Left colon (tissue), 2 donors: ENCODE measurements around the gene HFM1. TPM values are rescaled to one million over a fixed set of nuclear protein-coding genes. Genes with fewer than 3 reads are reported as not detected.
"Not testable (repeated sequence)": the region's sequence is repeated elsewhere in the genome, so short reads cannot be mapped to it uniquely, and the experiment has no call there.

ENCODE experiments used
- ATAC-seq: fragments of 200-7000 bp; cut with Tn5 transposase; one replicate; pipeline ENCODE4 v1.9.1; 2020; ENCODE audit warnings: mild to moderate bottlenecking, moderate library complexity
- DNase-seq, 2 donors: peaks; one replicate each; pipeline ENCODE4 v3.0.0-alpha.2; 2020
- intact Hi-C, 2 donors: fragments of 100-400 bp; cut with DNase I in 1 of 2; cut with micrococcal nuclease in 1 of 2; formaldehyde crosslinking; loops; one replicate each; pipeline versions ENCODE4 v1.11.2 to v1.14.0; 2022; cut with DNase I, micrococcal nuclease
- long read RNA-seq: library from polyadenylated mRNA; unstranded; transcript quantifications from one replicate; pipeline ENCODE4 v2.0.0, GENCODE V29; 2021
- total RNA-seq, 2 donors: library from RNA; stranded (reverse); fragmentation: NEBNext Ultra II Directional; extraction: Animal tissue kit (Norgen Biotek cat#: 25700); gene quantifications; one replicate each; pipeline ENCODE4 v1.2.1, GENCODE V29; 2021
- donor health status: DM: no; HTN: no; CAD: no.
- donor health status: DM: yes; HTN: yes; CAD: no.

The HFM1 gene
- under 1 TPM; 0.09 to 0.47 TPM for total RNA-seq
- long read RNA-seq = 0 reads

- peak; percentile 82 for ATAC-seq
- intact Hi-C loops = loop anchor here in 1 of 2 donors (5.0 kb wide), 1 partner anchor 122 kb away; no protein-coding TSS in a partner anchor
- peak; percentile 49 to 56 for DNase-seq
Measured at GRCh38 chr1:91404151-91405012, at the start of gene HFM1. Gene HFM1, minus strand, starts transcription at chr1:91404837. Its CDS starts 3,755 bp downstream, at chr1:91401082.

GRCh38 chr1:91454136-91454535 lies 49.5 kb upstream of the HFM1 start:
- ATAC-seq (no peak), DNase-seq (no peak)
- intact Hi-C loops = no loop called here

DNA sequence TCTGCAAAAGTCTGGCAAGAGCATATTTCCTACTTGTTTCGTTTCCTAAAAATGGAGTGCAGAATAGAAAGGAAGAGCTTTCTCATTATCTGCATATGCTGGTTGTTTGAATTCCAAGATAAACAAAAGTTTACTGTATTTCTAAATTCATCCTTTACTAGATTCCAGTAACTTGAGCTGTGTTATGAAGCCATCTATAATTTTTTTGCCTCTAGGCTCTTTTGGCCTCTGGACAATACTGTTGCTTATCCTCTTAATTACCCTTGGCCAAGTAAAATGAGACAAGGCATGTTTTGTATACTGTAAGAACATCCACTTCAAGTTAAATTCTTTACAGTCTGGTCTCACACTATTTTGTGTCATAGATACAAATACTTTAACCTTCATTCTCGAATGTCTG lies 45.6 kb upstream of the HFM1 start:
- intact Hi-C loops = no loop called here
- DNase-seq (no peak), ATAC-seq (no peak)

DNA sequence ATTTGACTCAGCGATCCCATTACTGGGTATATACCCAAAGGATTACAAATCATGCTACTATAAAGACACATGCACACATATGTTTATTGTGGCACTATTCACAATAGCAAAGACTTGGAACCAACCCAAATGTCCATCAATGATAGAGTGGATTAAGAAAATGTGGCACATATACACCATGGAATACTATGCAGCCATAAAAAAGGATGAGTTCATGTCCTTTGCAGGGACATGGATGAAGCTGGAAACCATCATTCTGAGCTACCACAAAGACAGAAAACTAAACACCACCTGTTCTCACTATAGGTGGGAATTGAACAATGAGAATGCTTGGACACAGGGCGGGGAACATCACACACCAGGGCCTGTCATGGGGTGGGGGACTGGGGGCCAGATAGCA lies 43.1 kb upstream of the HFM1 start:
- intact Hi-C loops, ATAC-seq, DNase-seq: not testable (repeated sequence)

- intact Hi-C loops, DNase-seq, ATAC-seq: not testable (repeated sequence)
Measured at GRCh38 chr1:91441980-91442379, 37.3 kb upstream of the HFM1 start.

GRCh38 chr1:91440847-91441246 lies 36.2 kb upstream of the HFM1 start:
- ATAC-seq (no peak), DNase-seq (no peak)
- intact Hi-C loops = no loop called here

GRCh38 chr1:91439016-91439415 lies 34.4 kb upstream of the HFM1 start:
- intact Hi-C loops = no loop called here
- DNase-seq (no peak), ATAC-seq (no peak)

GRCh38 chr1:91428182-91428798 lies 23.7 kb upstream of the HFM1 start:
- no peak for DNase-seq
- ATAC-seq = no peak
- intact Hi-C loops = no loop called here

DNA sequence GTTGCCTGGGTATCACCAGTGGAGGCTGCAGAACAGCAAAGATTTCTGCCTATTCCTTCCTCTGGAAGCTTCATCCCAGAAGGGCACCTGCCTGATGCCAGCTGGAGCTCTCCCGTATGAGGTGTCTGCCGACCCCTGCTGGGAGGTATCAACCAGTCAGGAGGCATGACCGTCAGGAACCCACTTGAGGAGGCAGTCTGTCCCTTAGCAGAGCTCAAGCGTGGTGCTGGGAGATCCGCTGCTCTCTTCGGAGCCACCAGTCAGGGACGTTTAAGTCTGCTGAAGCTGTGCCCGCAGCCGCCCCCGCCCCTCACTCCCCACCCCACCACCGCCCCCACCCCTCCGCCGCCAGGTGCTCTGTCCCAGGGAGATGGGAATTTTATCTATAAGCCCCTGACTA lies 23.1 kb upstream of the HFM1 start:
- intact Hi-C loops = no loop called here
- ATAC-seq = no peak
- no peak for DNase-seq

DNA sequence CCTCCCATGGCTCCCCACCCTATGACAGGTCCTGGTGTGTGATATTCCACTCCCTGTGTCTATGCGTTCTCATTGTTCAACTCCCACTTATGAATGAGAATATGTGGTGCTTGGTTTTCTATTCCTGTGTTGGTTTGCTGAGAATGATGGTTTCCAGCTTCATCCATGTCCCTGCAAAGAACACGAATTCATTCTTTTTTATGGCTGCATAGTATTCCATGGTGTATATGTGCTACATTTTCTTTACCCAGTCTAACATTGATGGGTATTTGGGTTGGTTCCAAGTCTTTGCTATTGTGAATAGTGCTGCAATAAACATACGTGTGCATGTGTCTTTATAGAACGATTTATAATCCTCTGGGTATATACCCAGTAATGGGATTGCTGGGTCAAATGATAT lies 17.9 kb upstream of the HFM1 start:
- intact Hi-C loops, ATAC-seq, DNase-seq: not testable (repeated sequence)

DNA sequence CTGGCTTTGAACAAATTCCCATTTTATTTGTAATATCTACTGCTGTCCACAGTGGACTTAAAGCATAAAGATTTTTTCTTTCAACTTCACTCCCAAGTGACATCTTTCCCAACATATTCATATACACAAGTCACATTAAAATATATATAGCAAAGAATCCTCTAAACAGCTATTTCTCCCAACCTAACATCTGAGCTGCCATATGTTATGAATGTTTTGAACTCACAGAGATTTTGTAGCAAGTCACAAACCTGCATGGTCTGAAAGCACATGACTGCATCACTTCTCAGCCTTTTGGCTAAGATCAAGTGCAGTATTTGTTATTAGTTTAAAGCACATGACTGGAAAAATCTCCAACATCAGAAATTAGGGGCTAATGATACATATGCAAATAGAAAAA lies 7.7 kb upstream of the HFM1 start:
- no peak for ATAC-seq
- DNase-seq = no peak
- intact Hi-C loops = no loop called here

DNA sequence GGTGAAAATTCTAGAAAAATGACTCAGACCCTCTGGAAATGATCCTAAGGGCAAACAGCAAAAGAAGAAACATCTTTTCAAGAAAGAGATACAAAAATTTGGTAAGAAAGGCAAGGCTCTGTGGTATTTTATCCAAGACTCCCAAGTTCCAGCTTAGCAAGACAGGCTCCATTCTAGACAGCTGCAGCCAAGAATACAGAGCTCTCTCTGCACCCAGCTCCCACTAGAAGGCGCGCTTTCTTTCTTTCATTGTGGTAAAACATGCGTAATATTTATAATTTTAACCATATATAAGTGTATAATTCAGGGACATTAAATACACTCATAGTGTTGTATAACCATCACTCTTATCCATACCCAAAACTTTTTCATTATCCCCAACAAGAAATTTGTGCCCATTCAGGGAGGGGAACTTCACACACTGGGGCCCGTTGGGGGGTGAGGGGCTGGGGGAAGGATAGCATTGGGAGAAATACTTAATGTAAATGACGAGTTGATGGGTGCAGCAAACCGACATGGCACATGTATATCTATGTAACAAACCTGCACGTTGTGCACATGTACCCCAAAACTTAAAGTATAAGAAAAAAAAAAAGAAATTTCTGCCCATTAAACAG lies 2.2 kb upstream of the HFM1 start:
- ATAC-seq = no peak
- intact Hi-C loops = no loop called here
- DNase-seq = no peak

- intact Hi-C loops = loop anchor here in 1 of 2 donors (5.0 kb wide), 1 partner anchor 120 kb away; no protein-coding TSS in a partner anchor
- ATAC-seq = no peak
- no peak for DNase-seq
Measured at GRCh38 chr1:91402023-91402422, 2.6 kb downstream of the HFM1 start.

GRCh38 chr1:91400133-91400725 lies 4.4 kb downstream of the HFM1 start:
- intact Hi-C loops = loop anchor here in 1 of 2 donors (5.0 kb wide), 1 partner anchor 118 kb away; no protein-coding TSS in a partner anchor
- DNase-seq = no peak
- no peak for ATAC-seq

DNA sequence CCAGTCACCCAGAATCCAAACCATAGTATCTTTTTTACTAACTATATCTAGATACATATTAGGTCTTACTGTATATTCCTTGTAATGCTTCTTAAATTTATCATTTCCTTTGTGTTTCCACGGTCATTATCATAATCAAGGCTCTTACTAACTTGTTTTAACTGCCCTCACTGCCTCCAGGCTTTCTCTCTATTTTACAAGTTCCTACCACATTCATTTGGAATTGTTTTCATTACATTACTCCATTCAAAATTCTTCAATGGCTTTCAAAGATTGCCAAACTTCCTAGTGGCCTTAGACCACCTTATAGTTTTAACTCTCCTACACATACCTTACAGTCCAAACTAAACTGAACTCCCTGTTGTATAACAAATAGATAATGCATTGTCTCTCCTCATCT lies 6.3 kb downstream of the HFM1 start:
- DNase-seq (no peak), ATAC-seq (no peak)
- intact Hi-C loops = no loop called here

DNA sequence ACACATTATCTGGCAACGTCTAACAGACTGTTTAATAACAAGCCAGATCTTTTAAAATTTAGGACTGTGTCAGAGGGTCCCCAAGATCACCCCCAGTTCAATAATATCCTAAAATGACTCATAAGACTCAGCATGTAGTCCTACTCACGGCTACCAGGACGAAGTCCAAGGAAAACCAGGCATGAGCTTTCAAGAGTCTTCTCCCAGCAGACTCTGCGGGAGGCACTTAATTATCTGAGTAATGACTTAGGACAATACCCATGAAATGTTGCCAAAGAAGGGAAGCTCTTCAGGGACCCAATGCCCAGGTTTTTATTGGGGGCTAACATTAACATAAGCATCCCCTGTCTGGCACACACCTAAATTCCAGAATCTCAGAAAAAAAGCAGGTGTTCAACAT lies 7.0 kb downstream of the HFM1 start:
- intact Hi-C loops = no loop called here
- no peak for DNase-seq
- ATAC-seq = no peak

DNA sequence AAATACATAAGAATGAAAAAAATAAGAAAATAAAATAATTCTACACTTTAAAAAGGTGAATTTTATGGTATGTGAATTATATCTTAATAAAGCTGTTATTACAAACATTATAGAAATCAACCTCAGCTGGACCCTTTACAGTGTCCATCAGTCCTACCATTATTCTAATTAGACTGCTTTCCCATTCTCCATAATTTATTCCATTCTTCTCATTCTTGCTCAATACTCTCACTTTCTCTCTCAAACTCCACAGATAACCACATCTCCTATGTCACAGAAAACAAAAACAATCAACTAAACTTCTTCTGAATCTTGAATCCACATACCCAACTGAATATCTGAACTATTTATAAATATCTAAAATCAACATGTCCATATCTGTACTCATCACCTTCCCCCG lies 11.6 kb downstream of the HFM1 start:
- no peak for ATAC-seq
- DNase-seq = no peak
- intact Hi-C loops = no loop called here

GRCh38 chr1:91386109-91386508 lies 18.5 kb downstream of the HFM1 start:
- no peak for ATAC-seq
- intact Hi-C loops = no loop called here
- no peak for DNase-seq

GRCh38 chr1:91383456-91383855 lies 21.2 kb downstream of the HFM1 start:
- ATAC-seq (no peak), DNase-seq (no peak)
- intact Hi-C loops = no loop called here
